Ovary (tissue), 3 donors: Measurements from ENCODE around the gene NPL.

ENCODE experiments used
- CTCF ChIP-seq, 3 donors: fragments of 450-650 bp in 2 of 3; fragments of 200-600 bp in 1 of 3; IDR thresholded peaks; one replicate each; pipeline versions ENCODE4 v1.5.1 to v1.8.0; 2016 to 2022; ENCODE audit warnings: antibody characterized with exemption in 3 of 3, mild to moderate bottlenecking in 1 of 3
- EP300 ChIP-seq: sonication (generic); formaldehyde crosslinking; IDR thresholded peaks from one replicate; pipeline ENCODE4 v1.6.1; 2017; ENCODE audit warnings: antibody characterized with exemption
- POLR2A ChIP-seq: fragments of 450-650 bp; IDR thresholded peaks from one replicate; pipeline ENCODE4 v1.6.1; 2017; ENCODE audit warnings: antibody characterized with exemption, mild to moderate bottlenecking, moderate library complexity
- donor health status: DM: no; HTN: no; CAD: no.

- TF ChIP-seq POLR2A: peak; percentile 55
- no peak for TF ChIP-seq CTCF (IDR thresholded peaks at IDR 0.05)
- no peak for TF ChIP-seq EP300
Measured at GRCh38 chr1:182789138-182790076, at the start of gene NPL.
